PC-3 (cell line): ENCODE data around the gene HS3ST5.

Experiments used
- EZH2 ChIP-seq: fragments of 300-600 bp; sonication (generic); IDR thresholded peaks from one replicate; pipeline ENCODE4 v1.6.1; 2017; ENCODE audit warnings: antibody characterized with exemption, mild to moderate bottlenecking, low read length; ENCODE audit not compliant: unreplicated experiment
- TF ChIP-seq, protein P1 (sequence below): fragments of 300-600 bp; sonication (generic); conservative IDR thresholded peaks from 2 replicates; pipeline ENCODE4 v1.5.1; 2017; ENCODE audit warnings: antibody characterized with exemption, low read depth, mild to moderate bottlenecking, low read length

GRCh38 chr6:114138577-114139248 is 204.1 kb downstream of the HS3ST5 start:
- TF ChIP-seq, protein P1, sequence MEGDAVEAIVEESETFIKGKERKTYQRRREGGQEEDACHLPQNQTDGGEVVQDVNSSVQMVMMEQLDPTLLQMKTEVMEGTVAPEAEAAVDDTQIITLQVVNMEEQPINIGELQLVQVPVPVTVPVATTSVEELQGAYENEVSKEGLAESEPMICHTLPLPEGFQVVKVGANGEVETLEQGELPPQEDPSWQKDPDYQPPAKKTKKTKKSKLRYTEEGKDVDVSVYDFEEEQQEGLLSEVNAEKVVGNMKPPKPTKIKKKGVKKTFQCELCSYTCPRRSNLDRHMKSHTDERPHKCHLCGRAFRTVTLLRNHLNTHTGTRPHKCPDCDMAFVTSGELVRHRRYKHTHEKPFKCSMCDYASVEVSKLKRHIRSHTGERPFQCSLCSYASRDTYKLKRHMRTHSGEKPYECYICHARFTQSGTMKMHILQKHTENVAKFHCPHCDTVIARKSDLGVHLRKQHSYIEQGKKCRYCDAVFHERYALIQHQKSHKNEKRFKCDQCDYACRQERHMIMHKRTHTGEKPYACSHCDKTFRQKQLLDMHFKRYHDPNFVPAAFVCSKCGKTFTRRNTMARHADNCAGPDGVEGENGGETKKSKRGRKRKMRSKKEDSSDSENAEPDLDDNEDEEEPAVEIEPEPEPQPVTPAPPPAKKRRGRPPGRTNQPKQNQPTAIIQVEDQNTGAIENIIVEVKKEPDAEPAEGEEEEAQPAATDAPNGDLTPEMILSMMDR, result no peak
- TF ChIP-seq EZH2, result no peak
